Ovary (tissue), 3 donors: ENCODE measurements around the gene ZNF26.

Experiments used
- CTCF ChIP-seq, 3 donors: fragments of 450-650 bp in 2 of 3; fragments of 200-600 bp in 1 of 3; IDR thresholded peaks; one replicate each; pipeline versions ENCODE4 v1.5.1 to v1.8.0; 2016 to 2022; ENCODE audit warnings: antibody characterized with exemption in 3 of 3, mild to moderate bottlenecking in 1 of 3
- EP300 ChIP-seq: sonication (generic); formaldehyde crosslinking; IDR thresholded peaks from one replicate; pipeline ENCODE4 v1.6.1; 2017; ENCODE audit warnings: antibody characterized with exemption
- donor health status: DM: no; HTN: no; CAD: no.

GRCh38 chr12:133063556-133063955 lies 77.4 kb downstream of the ZNF26 start:
- TF ChIP-seq CTCF (IDR thresholded peaks at IDR 0.05) (no peak), EP300 (no peak)
